Activated T-cell treated with anti-CD3 and anti-CD28 coated beads, Interleukin-2, amount 50 U/mL, for 72 hours (primary cell): ENCODE results near the gene INPP5B. TPM values are rescaled to one million over a fixed set of nuclear protein-coding genes. Genes with fewer than 3 reads are reported as not detected.

Experiments
- ATAC-seq, 2 donors: fragments of 150-1000 bp; cut with Tn5 transposase; replicated peaks in 1 of 2; 2 replicates each; pipeline ENCODE4 v1.10.0; 2021; ENCODE audit warnings: moderate library complexity in 2 of 2, mild to moderate bottlenecking in 1 of 2
- DNase-seq, 2 donors: peaks; one replicate each; pipeline ENCODE4 v3.0.0; 2021 to 2022; ENCODE audit warnings: mixed read lengths in 1 of 2
- H3K27ac Mint-ChIP-seq: one replicate; pipeline ENCODE4 v1.8.0; 2022; ENCODE audit warnings: mild to moderate bottlenecking, moderate library complexity, mixed read lengths
- H3K27me3 Mint-ChIP-seq: one replicate; pipeline ENCODE4 v1.8.0; 2022; ENCODE audit warnings: low read depth, mixed read lengths
- H3K36me3 Mint-ChIP-seq, 2 donors: one replicate each; pipeline ENCODE4 v1.8.0; 2022; ENCODE audit warnings: mixed read lengths in 2 of 2, mild to moderate bottlenecking in 1 of 2; ENCODE audit not compliant: insufficient read depth in 2 of 2
- H3K4me1 Mint-ChIP-seq: one replicate; pipeline ENCODE4 v1.8.0; 2022; ENCODE audit warnings: low read depth, mixed read lengths
- H3K4me3 Mint-ChIP-seq, 2 donors: one replicate each; pipeline ENCODE4 v1.8.0; 2022; ENCODE audit warnings: mild to moderate bottlenecking in 2 of 2, mixed read lengths in 2 of 2, moderate library complexity in 2 of 2
- H3K9me3 Mint-ChIP-seq, 2 donors: one replicate each; pipeline ENCODE4 v1.8.0; 2022; ENCODE audit warnings: mixed read lengths in 2 of 2
- total RNA-seq, 2 donors: library from RNA; stranded (reverse); gene quantifications; one replicate each; pipeline ENCODE4 v1.2.3, GENCODE V29; 2022

The INPP5B gene
- total RNA-seq, 2 donors from 2014 or later, result 44.7 to 53.6 TPM

GRCh38 chr1:37849480-37849879 is 97.4 kb downstream of the INPP5B start:
- no peak for DNase-seq
- no peaks in the 10 kb centered on the region for H3K9me3 Mint-ChIP-seq
- H3K4me3 Mint-ChIP-seq, result no peak overlapping the region
- peaks cover 34% of the 10 kb centered on the region for H3K4me1 Mint-ChIP-seq
- no peak for ATAC-seq
- H3K27ac Mint-ChIP-seq, result no peak overlapping the region
- H3K27me3 Mint-ChIP-seq, result no peaks in the 10 kb centered on the region
- peaks cover 6 to 16% of the 10 kb centered on the region in 2 donors for H3K36me3 Mint-ChIP-seq

GRCh38 chr1:37846647-37847339 is 100.1 kb downstream of the INPP5B start:
- Mint-ChIP-seq H3K4me1 (peaks cover 47% of the 10 kb centered on the region), H3K36me3 (peaks cover 0 to 9% of the 10 kb centered on the region in 2 donors), H3K9me3 (no peaks in the 10 kb centered on the region), H3K4me3 (peak overlapping the region; percentile 68 to 70), H3K27me3 (no peaks in the 10 kb centered on the region), H3K27ac (peak overlapping the region; percentile 92)
- DNase-seq (no peak), ATAC-seq (no peak)

- ATAC-seq (no peak), DNase-seq (no peak)
- H3K9me3 Mint-ChIP-seq, result no peaks in the 10 kb centered on the region
- peaks cover 0 to 9% of the 10 kb centered on the region in 2 donors for H3K36me3 Mint-ChIP-seq
- H3K27me3 Mint-ChIP-seq, result no peaks in the 10 kb centered on the region
- peaks cover 47% of the 10 kb centered on the region for H3K4me1 Mint-ChIP-seq
- H3K4me3 Mint-ChIP-seq, result no peak overlapping the region
- H3K27ac Mint-ChIP-seq, result peak overlapping the region; percentile 92
These were observed 101.1 kb downstream of the INPP5B start for GRCh38 chr1:37845786-37846185.

- Mint-ChIP-seq H3K36me3 (peaks cover 0 to 9% of the 10 kb centered on the region in 2 donors), H3K4me3 (no peak overlapping the region), H3K4me1 (peaks cover 47% of the 10 kb centered on the region), H3K9me3 (no peaks in the 10 kb centered on the region), H3K27ac (peak overlapping the region; percentile 18), H3K27me3 (no peaks in the 10 kb centered on the region)
- no peak for ATAC-seq
- DNase-seq, result no peak
These were observed 101.7 kb downstream of the INPP5B start for GRCh38 chr1:37845049-37845646.

- peaks cover 0 to 9% of the 10 kb centered on the region in 2 donors for H3K36me3 Mint-ChIP-seq
- no peaks in the 10 kb centered on the region for H3K27me3 Mint-ChIP-seq
- ATAC-seq (no peak), DNase-seq (no peak)
- peaks cover 47% of the 10 kb centered on the region for H3K4me1 Mint-ChIP-seq
- H3K4me3 Mint-ChIP-seq, result no peak overlapping the region
- H3K9me3 Mint-ChIP-seq, result no peaks in the 10 kb centered on the region
- H3K27ac Mint-ChIP-seq, result peak overlapping the region; percentile 11
These were observed 102.3 kb downstream of the INPP5B start for GRCh38 chr1:37844536-37844935.

- no peak overlapping the region for H3K4me3 Mint-ChIP-seq
- no peak overlapping the region for H3K27ac Mint-ChIP-seq
- no peak for ATAC-seq
- no peaks in the 10 kb centered on the region for H3K9me3 Mint-ChIP-seq
- H3K4me1 Mint-ChIP-seq, result peaks cover 37% of the 10 kb centered on the region
- H3K27me3 Mint-ChIP-seq, result no peaks in the 10 kb centered on the region
- H3K36me3 Mint-ChIP-seq, result peaks cover 0 to 12% of the 10 kb centered on the region in 2 donors
- no peak for DNase-seq
These were observed 105.2 kb downstream of the INPP5B start for GRCh38 chr1:37841652-37842051.

GRCh38 chr1:37840711-37841110 is 106.1 kb downstream of the INPP5B start:
- no peak for DNase-seq
- Mint-ChIP-seq H3K36me3 (peaks cover 0 to 12% of the 10 kb centered on the region in 2 donors), H3K4me3 (no peak overlapping the region), H3K27me3 (no peaks in the 10 kb centered on the region), H3K27ac (no peak overlapping the region), H3K4me1 (peaks cover 27% of the 10 kb centered on the region), H3K9me3 (no peaks in the 10 kb centered on the region)
- no peak for ATAC-seq

- ATAC-seq (no peak), DNase-seq (no peak)
- no peaks in the 10 kb centered on the region for H3K9me3 Mint-ChIP-seq
- no peak overlapping the region for H3K4me3 Mint-ChIP-seq
- no peak overlapping the region for H3K27ac Mint-ChIP-seq
- no peaks in the 10 kb centered on the region for H3K27me3 Mint-ChIP-seq
- peaks cover under 1 to 10% of the 10 kb centered on the region in 2 donors for H3K36me3 Mint-ChIP-seq
- peaks cover 17% of the 10 kb centered on the region for H3K4me1 Mint-ChIP-seq
These were observed 107.2 kb downstream of the INPP5B start for GRCh38 chr1:37839676-37840075.

GRCh38 chr1:37836788-37837187 is 110.1 kb downstream of the INPP5B start:
- Mint-ChIP-seq H3K27ac (no peak overlapping the region), H3K27me3 (no peaks in the 10 kb centered on the region), H3K4me1 (no peaks in the 10 kb centered on the region), H3K36me3 (peaks cover 8 to 17% of the 10 kb centered on the region in 2 donors), H3K9me3 (no peaks in the 10 kb centered on the region), H3K4me3 (no peak overlapping the region)
- no peak for ATAC-seq
- DNase-seq, result no peak

- Mint-ChIP-seq H3K4me1 (no peaks in the 10 kb centered on the region), H3K4me3 (no peak overlapping the region), H3K9me3 (no peaks in the 10 kb centered on the region), H3K27me3 (no peaks in the 10 kb centered on the region), H3K36me3 (peaks cover 8 to 23% of the 10 kb centered on the region in 2 donors), H3K27ac (no peak overlapping the region)
- DNase-seq, result no peak
- ATAC-seq, result no peak
These were observed 115.0 kb downstream of the INPP5B start for GRCh38 chr1:37831809-37832208.

GRCh38 chr1:37831109-37831508 is 115.7 kb downstream of the INPP5B start:
- ATAC-seq (no peak), DNase-seq (no peak)
- Mint-ChIP-seq H3K4me3 (no peak overlapping the region), H3K4me1 (no peaks in the 10 kb centered on the region), H3K27ac (no peak overlapping the region), H3K27me3 (no peaks in the 10 kb centered on the region), H3K36me3 (peaks cover 8 to 23% of the 10 kb centered on the region in 2 donors), H3K9me3 (no peaks in the 10 kb centered on the region)

- no peak for ATAC-seq
- H3K36me3 Mint-ChIP-seq, result peaks cover 6 to 12% of the 10 kb centered on the region in 2 donors
- H3K4me3 Mint-ChIP-seq, result no peak overlapping the region
- no peak overlapping the region for H3K27ac Mint-ChIP-seq
- no peaks in the 10 kb centered on the region for H3K27me3 Mint-ChIP-seq
- no peaks in the 10 kb centered on the region for H3K9me3 Mint-ChIP-seq
- DNase-seq, result no peak
- H3K4me1 Mint-ChIP-seq, result peaks cover 8% of the 10 kb centered on the region
These were observed 118.3 kb downstream of the INPP5B start for GRCh38 chr1:37828410-37829074.

- Mint-ChIP-seq H3K9me3 (no peaks in the 10 kb centered on the region), H3K27me3 (no peaks in the 10 kb centered on the region), H3K36me3 (peaks cover 4 to 11% of the 10 kb centered on the region in 2 donors), H3K4me1 (peaks cover 12% of the 10 kb centered on the region), H3K4me3 (no peak overlapping the region), H3K27ac (peak overlapping the region; percentile 86)
- no peak for DNase-seq
- no peak for ATAC-seq
These were observed 121.3 kb downstream of the INPP5B start for GRCh38 chr1:37825506-37825905.
